GM18907 (cell line): Measurements from ENCODE around the gene MED27.

ENCODE experiments used
- ATAC-seq: cut with Tn5 transposase; IDR thresholded peaks from one replicate; pipeline ENCODE4 v1.9.1; 2021; ENCODE audit warnings: mild to moderate bottlenecking, moderate library complexity; ENCODE audit not compliant: unreplicated experiment

The MED27 gene

DNA sequence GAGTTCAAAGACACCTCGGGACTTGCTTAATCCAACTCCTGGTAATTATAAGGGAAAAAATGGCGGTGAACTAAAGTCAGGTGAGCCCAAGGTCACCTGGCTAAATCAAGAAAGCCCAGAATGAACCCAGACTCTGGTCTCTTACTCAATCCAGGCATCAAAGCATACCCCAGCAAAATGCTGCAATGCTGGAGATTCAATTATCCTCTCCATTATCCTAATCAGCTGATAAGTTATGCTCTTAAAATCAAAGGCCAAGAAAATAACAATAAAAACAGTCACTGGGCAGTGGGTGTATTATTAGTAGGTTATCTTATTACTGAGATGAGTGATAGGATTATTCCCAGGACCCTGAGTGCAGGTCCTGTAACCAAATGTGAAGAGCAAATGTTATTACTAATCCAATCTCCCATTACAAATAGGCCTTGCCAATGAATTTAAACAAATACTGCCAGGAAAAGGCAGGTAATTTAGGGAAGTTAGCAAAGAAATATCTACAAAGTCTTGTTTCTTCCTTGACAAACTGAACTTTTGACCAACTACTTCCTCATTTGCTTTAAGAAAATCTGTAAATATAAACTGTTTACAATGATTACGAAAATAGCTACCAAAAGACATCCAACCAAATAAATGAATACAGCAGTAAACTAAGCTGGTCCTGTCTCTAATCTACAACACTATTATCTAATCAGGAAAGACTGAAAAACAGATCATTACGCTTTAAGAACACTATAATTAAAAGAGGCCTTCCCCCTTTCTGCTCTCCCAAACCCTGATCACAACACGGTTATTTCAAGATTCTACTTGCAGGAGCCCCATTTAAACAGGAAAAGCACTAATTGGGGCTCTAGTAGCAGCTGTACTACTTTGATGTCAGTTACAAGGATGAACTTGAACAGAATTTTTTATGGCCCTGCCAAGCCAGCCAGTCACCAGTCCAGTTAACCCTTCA, 103.2 kb downstream of the MED27 start:
- ATAC-seq, result no peak

DNA sequence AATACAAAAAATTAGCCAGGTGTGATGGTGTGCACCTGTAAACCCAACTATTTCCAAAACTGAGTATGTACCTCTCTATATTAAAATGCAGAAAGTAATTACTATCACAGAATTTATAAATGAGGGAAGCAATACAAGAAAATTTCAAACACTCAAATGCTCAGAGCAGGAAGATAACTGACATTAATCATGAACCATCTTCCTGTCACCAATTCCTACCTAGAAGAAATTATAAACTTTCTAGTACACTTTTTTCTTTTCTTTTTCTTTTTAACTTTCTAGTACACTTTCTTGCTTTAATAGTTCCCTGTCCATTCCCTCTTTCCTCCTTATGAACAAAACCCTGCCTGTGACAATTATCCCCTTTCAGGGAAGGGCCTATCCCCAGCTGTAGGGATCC, 106.8 kb downstream of the MED27 start:
- ATAC-seq, result no peak

DNA sequence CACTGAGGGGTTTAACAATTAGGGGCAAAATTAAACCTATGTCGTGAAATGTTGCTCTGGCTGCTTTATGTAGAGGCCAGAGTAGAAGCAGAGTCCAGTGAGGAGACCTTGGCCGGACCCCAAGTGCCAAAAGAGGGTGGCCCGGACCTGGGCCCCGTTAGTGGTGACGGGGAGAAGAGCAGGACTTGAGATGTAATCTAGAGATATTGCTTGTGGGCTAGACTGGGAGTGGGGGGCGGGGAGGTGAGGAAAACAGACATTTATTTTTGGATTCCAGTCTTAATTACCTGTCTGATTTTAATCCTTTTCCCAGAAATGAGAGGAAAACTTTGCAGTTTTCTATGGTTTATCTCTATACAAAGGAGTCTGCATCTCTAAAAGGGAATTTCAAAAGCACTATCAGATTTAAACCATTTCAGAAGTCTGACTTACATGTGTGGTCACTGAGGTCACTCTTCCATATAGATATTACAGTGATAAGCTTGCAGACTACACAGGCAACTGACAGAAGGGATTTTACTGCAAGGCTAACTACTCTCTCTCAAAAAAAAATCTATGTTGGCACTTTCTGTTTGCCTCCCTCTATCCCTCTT, 108.1 kb downstream of the MED27 start:
- no peak for ATAC-seq

DNA sequence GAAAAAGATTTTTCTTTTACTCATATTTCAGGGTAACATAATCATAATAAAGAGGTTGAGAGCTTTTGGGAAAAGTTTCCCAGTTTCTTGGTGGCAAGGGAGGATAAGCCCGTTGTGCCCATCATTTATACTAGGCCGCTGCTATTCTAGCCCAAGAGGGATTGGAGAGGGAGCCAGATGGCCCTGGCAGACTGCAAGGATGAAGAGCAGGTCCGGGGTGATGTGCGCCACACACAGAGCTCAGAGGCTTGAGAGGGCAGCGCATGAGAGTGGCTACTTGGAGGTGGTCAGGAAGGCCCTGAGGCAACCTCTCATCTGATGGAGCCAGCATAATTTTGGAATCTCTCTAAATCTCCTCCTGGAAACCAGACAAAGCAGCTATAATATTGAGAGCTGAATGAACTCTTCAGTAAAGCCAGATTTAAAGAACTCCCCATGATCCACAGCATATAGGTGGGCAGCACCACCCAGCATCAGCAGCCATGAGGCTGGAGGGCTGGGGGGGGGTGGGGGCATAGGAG, 110.1 kb downstream of the MED27 start:
- no peak for ATAC-seq

DNA sequence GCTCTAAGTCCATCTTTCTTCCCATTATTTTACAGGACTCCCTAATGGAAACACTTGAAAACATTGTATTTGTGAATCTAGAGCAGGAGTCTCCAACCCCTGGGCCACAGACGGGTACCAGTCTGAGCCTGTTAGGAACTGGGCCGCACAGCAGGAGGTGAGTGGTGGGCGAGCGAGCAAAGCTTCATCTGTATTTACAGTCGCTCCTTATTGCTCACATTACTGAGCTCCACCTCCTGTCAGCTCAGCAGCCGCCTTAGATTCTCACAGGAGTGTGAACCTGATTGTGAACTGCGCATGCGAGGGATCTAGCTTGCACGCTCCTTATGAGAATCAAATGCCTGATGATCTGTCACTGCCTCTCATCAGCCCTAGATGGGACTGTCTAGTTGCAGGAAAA, 111.0 kb downstream of the MED27 start:
- ATAC-seq, result no peak

DNA sequence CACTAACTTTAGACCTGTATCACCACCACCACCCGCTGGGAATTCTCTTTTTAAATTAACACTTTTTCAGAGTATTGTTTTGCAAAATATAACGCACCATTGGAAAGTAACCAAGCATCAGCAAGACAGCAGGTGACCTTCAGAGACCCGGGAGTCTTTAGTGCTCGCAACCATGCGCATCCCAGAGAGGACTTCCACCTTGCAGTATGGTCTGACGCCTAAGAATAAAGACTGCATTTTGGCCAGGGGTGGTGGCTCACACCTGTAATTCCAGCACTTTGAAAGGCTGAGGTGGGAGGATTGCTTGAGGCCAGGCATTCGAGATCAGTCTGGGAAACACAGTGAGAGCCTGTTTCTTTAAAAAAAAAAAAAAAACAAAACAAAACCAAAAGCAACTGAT, 113.8 kb downstream of the MED27 start:
- no peak for ATAC-seq

DNA sequence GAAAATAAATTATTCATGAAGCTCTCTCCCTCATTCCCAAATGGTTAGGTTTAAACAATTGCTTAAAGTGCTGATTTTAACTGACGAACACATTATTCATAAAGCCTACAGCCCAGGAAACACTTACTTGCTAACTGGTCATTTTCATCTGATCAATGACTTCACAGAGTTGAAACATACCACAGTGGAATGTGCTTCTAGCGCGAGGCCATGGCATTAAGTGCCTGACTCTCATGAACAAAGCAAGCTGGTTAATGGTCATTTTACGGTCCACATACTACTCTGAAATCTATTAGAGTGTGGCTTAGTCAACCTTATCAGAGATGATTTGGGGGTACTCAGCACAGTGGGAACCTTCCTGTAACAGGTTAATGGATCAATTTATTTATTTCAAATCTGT, 114.6 kb downstream of the MED27 start:
- ATAC-seq, result no peak

DNA sequence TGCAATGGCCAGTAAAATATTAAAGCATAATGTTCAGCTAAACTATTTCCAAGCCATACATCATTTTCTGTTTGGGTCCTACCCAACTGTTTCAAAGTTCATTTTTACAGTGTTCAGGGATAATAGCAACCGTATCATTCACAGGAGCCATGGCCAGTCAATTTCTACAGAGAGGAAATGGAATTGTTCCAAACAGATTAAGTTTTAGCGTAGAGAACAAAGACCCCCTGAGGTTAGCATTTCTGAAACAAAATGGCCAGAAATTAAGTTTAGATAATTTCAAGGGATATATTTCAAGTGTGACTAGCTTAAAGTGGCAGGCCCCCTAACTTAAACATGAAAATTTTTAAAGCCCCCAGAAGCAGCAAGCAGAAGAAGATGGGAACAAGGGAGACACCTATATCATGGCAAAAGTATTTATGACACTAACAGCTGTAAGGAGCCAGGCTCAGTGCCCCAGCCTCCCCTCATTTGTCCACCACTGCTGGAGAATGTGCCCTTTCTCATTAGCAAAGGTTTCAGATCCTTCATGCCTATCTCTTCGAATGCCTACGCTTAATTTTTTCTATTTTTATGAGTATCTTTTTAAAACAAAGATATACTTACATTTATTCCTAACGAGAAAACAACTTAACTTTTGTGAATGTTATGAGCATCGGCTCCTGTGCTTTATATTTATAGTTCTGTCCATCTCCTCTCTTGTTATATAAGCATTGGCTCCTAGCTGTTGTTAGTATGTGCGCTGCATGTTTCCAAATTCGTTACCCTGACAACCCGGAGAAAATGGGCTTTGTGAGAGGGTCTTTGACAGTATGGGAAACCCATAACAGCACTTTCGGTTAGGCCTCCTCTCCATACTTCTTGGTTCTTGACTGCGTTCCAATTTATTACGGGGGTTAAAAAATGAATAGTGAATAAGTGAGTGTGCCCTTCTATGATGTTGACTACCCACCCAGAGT, 116.3 kb downstream of the MED27 start:
- no peak for ATAC-seq

DNA sequence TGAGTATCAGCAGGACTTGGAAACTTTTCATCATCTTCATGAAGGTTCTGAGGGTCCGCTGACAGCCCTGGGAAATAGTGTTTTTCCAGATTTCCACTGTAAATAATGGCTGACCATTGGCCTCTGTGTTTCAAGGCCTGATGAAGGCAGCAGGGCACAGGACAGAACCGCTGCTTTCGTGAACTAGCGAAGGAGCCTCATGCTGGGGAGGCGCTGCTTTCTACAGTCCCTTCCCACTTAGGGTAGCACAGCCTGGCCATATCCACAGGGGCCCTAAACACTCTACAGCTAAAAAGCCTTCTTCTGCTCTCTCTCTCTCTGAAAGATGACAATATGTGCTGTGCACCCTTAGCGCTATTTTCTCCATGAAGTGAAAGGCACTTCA, 118.2 kb downstream of the MED27 start:
- no peak for ATAC-seq

DNA sequence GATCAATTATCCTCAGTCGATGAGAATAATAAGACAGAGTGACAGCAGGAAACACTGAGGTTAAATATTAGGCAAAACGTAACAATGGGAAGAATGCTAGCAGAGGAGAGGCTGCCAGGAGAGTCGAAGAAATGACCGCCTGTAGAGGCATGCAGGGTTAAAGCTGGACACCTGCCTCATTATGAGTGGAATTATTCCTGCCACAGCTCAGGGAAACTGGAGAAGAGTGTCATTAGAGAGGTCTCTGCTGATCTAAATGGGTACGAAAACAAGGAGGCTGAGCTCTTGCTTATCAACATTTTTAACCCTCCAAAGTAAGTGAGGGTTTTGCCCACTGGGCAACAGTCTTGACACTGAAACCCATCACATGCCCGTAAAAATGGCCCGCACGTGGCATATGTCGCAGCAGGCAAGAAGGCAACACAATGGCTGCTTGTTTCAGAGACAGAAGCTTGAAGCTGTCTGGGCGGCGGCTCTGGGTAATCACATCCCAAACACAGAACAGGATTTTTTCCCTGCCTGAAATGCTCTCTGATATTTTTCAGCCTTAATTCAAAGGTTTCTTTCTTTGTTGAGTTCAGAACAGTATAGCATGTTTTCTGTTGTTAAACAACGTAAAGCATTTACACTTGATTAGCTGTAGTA, 118.7 kb downstream of the MED27 start:
- no peak for ATAC-seq

DNA sequence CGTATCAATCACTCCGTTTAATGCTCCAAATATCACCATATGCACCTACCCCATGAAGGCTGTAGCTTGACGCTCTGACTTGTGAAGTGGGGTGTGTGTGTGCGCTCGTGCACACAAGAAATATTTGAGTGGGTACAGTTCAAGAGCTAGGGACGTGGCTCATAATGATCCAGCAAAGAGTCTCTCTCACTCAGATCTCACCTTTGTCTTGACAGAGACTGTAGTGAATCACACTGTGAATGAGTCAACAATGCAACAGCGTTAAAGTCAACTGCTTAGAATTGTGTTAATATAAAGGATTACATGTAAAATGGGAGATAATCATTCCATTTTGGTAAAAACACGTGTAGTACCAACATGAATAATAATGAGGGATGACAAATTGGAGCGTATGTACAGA, 119.4 kb downstream of the MED27 start:
- no peak for ATAC-seq

DNA sequence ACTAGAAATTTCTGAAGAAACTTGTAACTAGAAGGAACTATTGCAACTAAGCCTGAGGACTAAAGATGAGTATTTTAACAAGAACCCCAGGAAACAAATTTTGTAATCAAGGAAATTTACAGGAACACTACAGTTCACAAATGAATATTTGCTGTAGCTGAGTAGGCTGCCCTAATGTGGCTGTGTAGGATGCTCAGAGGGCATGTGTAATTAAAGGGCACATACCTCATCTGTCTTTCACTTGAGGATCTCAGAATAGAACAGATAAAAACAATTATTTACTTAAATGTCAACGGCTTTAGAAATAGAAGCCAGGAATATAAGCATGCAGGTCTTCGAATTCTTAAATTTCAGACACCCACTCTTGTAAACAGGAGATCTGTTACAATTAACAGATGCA, 119.8 kb downstream of the MED27 start:
- ATAC-seq, result no peak

DNA sequence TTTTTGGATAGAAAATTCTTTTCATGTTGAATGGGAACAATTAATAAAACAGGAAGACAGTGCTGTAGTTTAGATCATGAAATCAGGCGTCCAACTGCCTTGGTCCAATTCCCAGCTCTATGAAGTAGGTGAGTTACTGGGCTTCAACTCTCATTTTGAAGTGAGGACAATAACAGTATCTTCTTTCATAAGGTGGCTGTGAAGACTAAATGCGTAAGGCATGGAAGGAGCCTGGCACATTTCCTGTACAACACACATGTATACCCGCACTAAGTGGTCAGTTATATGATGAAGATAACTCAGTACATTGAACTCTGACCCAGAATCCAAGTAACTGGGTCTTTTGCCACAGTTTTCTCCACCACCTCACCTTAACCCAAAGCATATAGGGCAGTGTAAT, 120.6 kb downstream of the MED27 start:
- no peak for ATAC-seq

DNA sequence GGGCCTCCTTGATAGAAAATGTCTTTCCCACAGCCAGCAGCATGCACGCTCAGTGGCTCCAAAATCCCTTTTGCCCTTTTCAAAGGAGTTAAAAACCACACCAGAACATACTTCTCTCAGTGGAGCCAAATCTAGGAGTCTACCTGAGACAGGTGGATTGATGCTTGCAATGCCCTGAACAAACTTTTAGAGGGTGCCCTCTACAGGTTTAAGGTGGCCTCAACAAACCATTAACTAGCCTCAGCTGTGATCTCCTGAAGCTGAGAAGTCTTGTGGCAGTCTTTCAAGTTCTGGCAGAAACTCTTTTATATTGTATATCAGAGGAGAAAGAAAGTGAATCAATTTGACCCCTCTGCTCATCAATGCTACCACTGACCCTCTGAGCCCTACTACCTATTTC, 125.4 kb downstream of the MED27 start:
- no peak for ATAC-seq

DNA sequence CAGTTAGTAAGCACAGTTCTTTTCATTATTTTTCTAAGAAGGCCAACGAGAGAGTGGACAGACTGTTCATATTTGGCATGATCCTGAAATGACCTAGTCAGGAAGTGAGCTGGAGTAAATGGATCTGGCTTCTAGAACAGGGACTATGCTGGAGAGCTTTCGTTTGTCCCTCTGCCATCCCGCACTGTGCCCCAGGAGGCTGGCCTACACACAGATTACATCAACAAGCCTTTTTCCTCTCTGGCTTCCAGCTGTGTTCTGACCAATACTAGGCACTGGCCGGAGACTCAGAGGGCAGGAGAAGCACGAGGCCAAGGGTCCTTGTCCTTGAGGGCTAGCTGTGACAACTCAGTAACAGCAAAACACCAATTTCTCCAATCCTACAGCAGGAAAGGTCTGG, 127.8 kb downstream of the MED27 start:
- no peak for ATAC-seq

DNA sequence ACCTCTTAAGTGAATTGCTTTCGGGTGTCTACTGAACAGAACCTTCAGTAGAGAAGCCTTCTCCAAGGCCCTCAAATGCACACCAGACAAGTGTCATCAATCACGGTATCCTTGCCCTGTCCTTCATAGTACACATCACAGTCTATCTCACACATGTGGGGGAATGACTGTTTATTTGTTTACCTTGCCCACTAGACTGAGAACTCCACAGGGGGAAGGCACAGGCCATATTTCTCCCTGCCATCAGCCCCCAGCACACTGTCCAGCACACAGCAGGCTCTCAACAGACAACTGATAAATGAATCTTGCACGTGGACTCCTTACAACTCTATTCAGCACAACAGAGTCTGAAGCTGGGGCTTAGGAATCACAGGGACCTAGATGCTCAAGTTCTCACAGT, 128.5 kb downstream of the MED27 start:
- ATAC-seq, result no peak

DNA sequence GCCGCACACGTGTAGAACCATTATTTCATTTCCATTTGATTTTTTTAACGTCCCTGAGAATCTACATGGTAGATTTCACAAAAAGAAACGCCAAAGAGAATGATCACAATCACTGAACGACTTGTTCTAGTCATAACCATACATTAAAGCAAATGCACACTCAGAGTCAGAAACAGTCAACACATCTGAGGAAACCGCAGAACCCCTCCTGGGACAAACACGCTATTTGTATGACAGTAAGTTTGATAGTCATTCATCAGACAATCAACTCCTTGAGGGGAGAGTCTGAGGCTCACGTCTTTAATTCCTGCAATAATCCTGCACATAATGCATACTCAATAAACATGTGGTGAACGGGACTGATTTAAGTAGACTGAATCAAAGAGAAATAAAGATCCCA, 129.2 kb downstream of the MED27 start:
- no peak for ATAC-seq

DNA sequence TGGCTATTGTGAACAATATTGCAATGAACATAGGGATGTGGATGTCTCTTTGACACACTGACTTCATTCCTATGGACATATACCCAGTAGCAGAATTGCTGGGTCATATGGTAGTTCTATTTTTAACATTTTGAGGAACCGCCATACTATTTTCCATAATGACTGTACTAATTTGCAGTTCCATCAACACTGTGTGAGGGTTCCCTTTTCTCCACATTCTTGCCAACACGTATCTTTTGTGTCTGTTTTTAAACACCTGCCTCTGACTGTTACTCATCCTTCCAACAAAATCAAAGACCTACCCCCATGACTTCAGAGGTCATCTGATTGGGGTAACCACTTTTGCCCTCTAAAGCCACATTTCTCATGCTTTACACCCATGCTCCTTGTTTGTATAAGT, 133.5 kb downstream of the MED27 start:
- ATAC-seq, result no peak

DNA sequence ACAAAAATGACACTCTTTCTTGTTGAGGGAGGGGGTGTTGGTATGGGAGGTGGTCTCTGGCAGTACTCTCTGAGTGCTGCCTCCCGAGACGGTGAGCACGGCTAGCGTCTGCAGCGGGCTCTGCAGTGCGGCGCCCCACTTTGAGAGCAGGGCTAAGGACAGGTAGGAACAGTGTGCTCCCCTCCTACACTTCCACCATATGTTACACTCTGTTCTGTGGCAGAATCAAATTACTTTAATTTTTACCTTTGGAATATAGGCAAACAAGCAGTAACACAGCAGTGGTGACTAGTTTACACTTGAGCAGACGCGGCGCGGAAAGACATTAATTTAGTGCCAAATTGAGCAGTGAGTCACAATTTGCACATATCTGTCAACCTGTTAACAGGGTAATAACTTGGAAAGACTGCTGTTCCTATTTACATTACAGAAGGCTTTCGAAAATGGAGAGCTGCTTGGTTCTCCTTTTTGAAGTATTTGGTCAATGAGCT, 136.3 kb downstream of the MED27 start:
- ATAC-seq, result no peak

DNA sequence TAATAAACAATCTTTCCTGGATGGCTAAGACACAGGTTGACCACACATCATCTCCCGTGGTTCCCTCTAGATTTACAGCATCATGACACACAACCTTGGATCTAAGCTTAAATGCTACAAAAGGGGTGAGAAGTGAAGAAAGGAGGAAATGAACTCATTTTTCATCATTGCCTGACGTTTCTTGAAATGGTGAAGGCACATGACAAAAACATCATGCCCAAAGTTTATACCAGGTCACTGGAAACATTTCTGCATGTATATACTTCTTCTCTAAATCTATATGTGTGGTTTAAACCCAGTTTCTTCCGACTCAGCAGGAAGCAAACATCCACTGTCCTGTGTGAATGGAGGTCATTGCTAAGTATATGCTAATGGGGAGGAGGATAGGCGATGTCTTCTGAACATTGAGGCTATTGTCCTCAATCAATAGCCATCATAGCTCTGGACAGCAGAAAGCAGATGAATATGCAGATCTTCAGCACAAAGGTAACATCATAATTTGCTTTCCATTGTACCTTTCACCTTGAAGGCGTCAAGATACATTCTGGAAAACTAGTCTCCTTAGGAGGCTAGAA, 137.4 kb downstream of the MED27 start:
- no peak for ATAC-seq
